Panc1 (cell line): ENCODE measurements around the gene ANO2.

Source experiments
- CTCF ChIP-seq: fragments of 450-650 bp; IDR thresholded peaks from 2 replicates; pipeline ENCODE4 v1.5.1; 2017; ENCODE audit warnings: mild to moderate bottlenecking
- SIN3A ChIP-seq: IDR thresholded peaks from 2 replicates; pipeline ENCODE4 v1.6.1; 2012; ENCODE audit warnings: low read depth, mild to moderate bottlenecking, low read length, moderate library complexity, borderline replicate concordance; ENCODE audit not compliant: insufficient read depth

- no peak for TF ChIP-seq CTCF
- no peak for TF ChIP-seq SIN3A
These were observed 43.0 kb upstream of the ANO2 start for GRCh38 chr12:5988088-5988487.
